Karpas-422 (cell line): ENCODE results near the gene ADGRD1. TPM values are rescaled to one million over a fixed set of nuclear protein-coding genes. Genes with fewer than 3 reads are reported as not detected.

Source experiments
- DNase-seq: peaks from one replicate; pipeline ENCODE4 v3.0.0-alpha.2; 2015
- H2AFZ ChIP-seq: fragments of 200-600 bp; sonication (generic); 2 replicates; pipeline ENCODE4 v1.6.1; 2014; ENCODE audit warnings: antibody characterized with exemption, low read length, mixed read lengths
- H3K27ac ChIP-seq: fragments of 200-600 bp; sonication (generic); 2 replicates; pipeline ENCODE4 v1.5.1; 2014; ENCODE audit warnings: mild to moderate bottlenecking, low read length, moderate library complexity
- H3K27me3 ChIP-seq: fragments of 200-600 bp; sonication (generic); 2 replicates; pipeline ENCODE4 v1.6.1; 2014; ENCODE audit warnings: low read length, mixed read lengths
- H3K36me3 ChIP-seq: fragments of 200-600 bp; sonication (generic); 2 replicates; pipeline ENCODE4 v1.6.1; 2014; ENCODE audit warnings: low read length, mixed read lengths; ENCODE audit not compliant: insufficient read depth
- H3K4me1 ChIP-seq: fragments of 200-600 bp; sonication (generic); 2 replicates; pipeline ENCODE4 v1.6.1; 2014; ENCODE audit warnings: mild to moderate bottlenecking, low read length, mixed read lengths
- H3K4me2 ChIP-seq: fragments of 200-600 bp; sonication (generic); 2 replicates; pipeline ENCODE4 v1.6.1; 2014; ENCODE audit warnings: low read length, low read depth, mild to moderate bottlenecking; ENCODE audit not compliant: poor library complexity, severe bottlenecking
- H3K4me3 ChIP-seq: fragments of 200-600 bp; sonication (generic); 2 replicates; pipeline ENCODE4 v1.5.1; 2014; ENCODE audit warnings: mild to moderate bottlenecking, antibody characterized with exemption, low read length, mixed read lengths
- H3K79me2 ChIP-seq: fragments of 200-600 bp; sonication (generic); 2 replicates; pipeline ENCODE4 v1.6.1; 2014; ENCODE audit warnings: mild to moderate bottlenecking, low read length, mixed read lengths
- H3K9ac ChIP-seq: fragments of 200-600 bp; sonication (generic); 2 replicates; pipeline ENCODE4 v1.6.0; 2014; ENCODE audit warnings: low read length
- H3K9me2 ChIP-seq: fragments of 200-600 bp; sonication (generic), shearing (Covaris generic); replicated peaks from 2 replicates; pipeline ENCODE4 v1.6.0; 2014; ENCODE audit warnings: mild to moderate bottlenecking, low read length, moderate library complexity; ENCODE audit not compliant: insufficient read depth
- H3K9me3 ChIP-seq: fragments of 300-700, 200-600 bp; sonication (generic); 2 replicates; pipeline ENCODE4 v1.6.1; 2014; ENCODE audit warnings: low read length, mixed read lengths
- H4K20me1 ChIP-seq: fragments of 200-600 bp; sonication (generic); 2 replicates; pipeline ENCODE4 v1.6.1; 2014; ENCODE audit warnings: mild to moderate bottlenecking, antibody characterized with exemption, low read length, low read depth; ENCODE audit not compliant: insufficient read depth
- total RNA-seq: library from RNA; depleted of rRNA; stranded (reverse); fragments of >200 nt; shearing (Covaris generic); gene quantifications from 2 replicates; pipeline ENCODE4 v1.2.3, GENCODE V29; 2014; ENCODE audit warnings: low replicate concordance

Gene ADGRD1
- total RNA-seq, 1 experiment from 2014 or later, result not detected

GRCh38 chr12:131074221-131075083 lies 120.7 kb downstream of the ADGRD1 start:
- Histone ChIP-seq H3K4me3 (no peak overlapping the region), H3K36me3 (no peaks in the 10 kb centered on the region), H3K27me3 (no peaks in the 10 kb centered on the region), H3K4me2 (no peak overlapping the region), H4K20me1 (no peaks in the 10 kb centered on the region), H3K9me2 (no peaks in the 10 kb centered on the region), H3K4me1 (no peaks in the 10 kb centered on the region), H3K9ac (no peak overlapping the region), H3K79me2 (no peaks in the 10 kb centered on the region), H3K9me3 (no peaks in the 10 kb centered on the region; the same call in 1 of the 2 replicates), H2AFZ (no peak overlapping the region), H3K27ac (no peak overlapping the region)
- no peak for DNase-seq

- no peaks in the 10 kb centered on the region for H3K9me2 ChIP-seq
- no peaks in the 10 kb centered on the region for H3K4me1 ChIP-seq
- no peak overlapping the region for H3K4me3 ChIP-seq
- no peak overlapping the region for H3K4me2 ChIP-seq
- no peaks in the 10 kb centered on the region; the same call in 1 of the 2 replicates for H3K9me3 ChIP-seq
- no peaks in the 10 kb centered on the region for H3K27me3 ChIP-seq
- no peak overlapping the region for H2AFZ ChIP-seq
- no peaks in the 10 kb centered on the region for H3K79me2 ChIP-seq
- H3K9ac ChIP-seq, result no peak overlapping the region
- H3K27ac ChIP-seq, result no peak overlapping the region
- no peak for DNase-seq
- no peaks in the 10 kb centered on the region for H3K36me3 ChIP-seq
- H4K20me1 ChIP-seq, result no peaks in the 10 kb centered on the region
Measured at GRCh38 chr12:131075194-131075593, 121.5 kb downstream of the ADGRD1 start.

- H3K4me2 ChIP-seq, result no peak overlapping the region
- H3K27me3 ChIP-seq, result no peaks in the 10 kb centered on the region
- H3K4me3 ChIP-seq, result no peak overlapping the region
- no peaks in the 10 kb centered on the region for H3K4me1 ChIP-seq
- H3K27ac ChIP-seq, result no peak overlapping the region
- H3K9me3 ChIP-seq, result no peaks in the 10 kb centered on the region; the same call in 1 of the 2 replicates
- no peaks in the 10 kb centered on the region for H3K36me3 ChIP-seq
- no peak overlapping the region for H3K9ac ChIP-seq
- H4K20me1 ChIP-seq, result no peaks in the 10 kb centered on the region
- DNase-seq, result no peak
- H2AFZ ChIP-seq, result no peak overlapping the region
- H3K79me2 ChIP-seq, result no peaks in the 10 kb centered on the region
- H3K9me2 ChIP-seq, result no peaks in the 10 kb centered on the region
Measured at GRCh38 chr12:131075611-131076010, 121.9 kb downstream of the ADGRD1 start.

GRCh38 chr12:131076296-131076695 lies 122.6 kb downstream of the ADGRD1 start:
- no peaks in the 10 kb centered on the region for H3K9me2 ChIP-seq
- no peak overlapping the region for H3K4me3 ChIP-seq
- no peak overlapping the region for H3K9ac ChIP-seq
- H3K4me2 ChIP-seq, result no peak overlapping the region
- no peak overlapping the region for H2AFZ ChIP-seq
- no peaks in the 10 kb centered on the region for H3K4me1 ChIP-seq
- no peak overlapping the region for H3K27ac ChIP-seq
- no peak for DNase-seq
- H4K20me1 ChIP-seq, result no peaks in the 10 kb centered on the region
- H3K79me2 ChIP-seq, result no peaks in the 10 kb centered on the region
- no peaks in the 10 kb centered on the region; the same call in 1 of the 2 replicates for H3K9me3 ChIP-seq
- no peaks in the 10 kb centered on the region for H3K27me3 ChIP-seq
- no peaks in the 10 kb centered on the region for H3K36me3 ChIP-seq

- Histone ChIP-seq H3K4me1 (no peaks in the 10 kb centered on the region), H4K20me1 (no peaks in the 10 kb centered on the region), H3K4me3 (no peak overlapping the region), H3K9me2 (no peaks in the 10 kb centered on the region), H3K4me2 (no peak overlapping the region), H3K27me3 (no peaks in the 10 kb centered on the region), H3K9ac (no peak overlapping the region), H3K27ac (no peak overlapping the region), H3K79me2 (no peaks in the 10 kb centered on the region), H3K36me3 (no peaks in the 10 kb centered on the region), H2AFZ (no peak overlapping the region), H3K9me3 (no peaks in the 10 kb centered on the region)
- DNase-seq, result no peak
Measured at GRCh38 chr12:131076791-131077747, 123.4 kb downstream of the ADGRD1 start.

GRCh38 chr12:131077931-131078391 lies 124.3 kb downstream of the ADGRD1 start:
- H3K27ac ChIP-seq, result no peak overlapping the region
- no peaks in the 10 kb centered on the region for H3K79me2 ChIP-seq
- no peaks in the 10 kb centered on the region for H4K20me1 ChIP-seq
- no peak overlapping the region for H3K4me2 ChIP-seq
- H3K36me3 ChIP-seq, result no peaks in the 10 kb centered on the region
- H3K9me2 ChIP-seq, result no peaks in the 10 kb centered on the region
- H3K9me3 ChIP-seq, result no peaks in the 10 kb centered on the region
- H3K9ac ChIP-seq, result no peak overlapping the region
- H2AFZ ChIP-seq, result no peak overlapping the region
- H3K4me3 ChIP-seq, result no peak overlapping the region
- no peaks in the 10 kb centered on the region for H3K4me1 ChIP-seq
- no peaks in the 10 kb centered on the region for H3K27me3 ChIP-seq
- no peak for DNase-seq

GRCh38 chr12:131082290-131083194 lies 128.8 kb downstream of the ADGRD1 start:
- H3K36me3 ChIP-seq, result no peaks in the 10 kb centered on the region

More at GRCh38 chr12:131082290-131083194, 128.8 kb downstream of the ADGRD1 start:
- Histone ChIP-seq H3K4me2 (no peak overlapping the region), H3K9ac (no peak overlapping the region), H3K79me2 (no peaks in the 10 kb centered on the region), H3K27me3 (no peaks in the 10 kb centered on the region), H3K27ac (no peak overlapping the region), H3K9me2 (no peaks in the 10 kb centered on the region), H3K4me1 (no peaks in the 10 kb centered on the region), H2AFZ (no peak overlapping the region), H3K4me3 (no peak overlapping the region), H3K9me3 (no peaks in the 10 kb centered on the region), H4K20me1 (no peaks in the 10 kb centered on the region)
- no peak for DNase-seq
